IMR-90 (cell line): ENCODE data around the gene PPP1R27. TPM values are rescaled to one million over a fixed set of nuclear protein-coding genes. Genes with fewer than 3 reads are reported as not detected.

Source experiments
- ATAC-seq: fragments of 200-7000 bp; cut with Tn5 transposase; 2 replicates; pipeline ENCODE4 v1.9.1; 2020; ENCODE audit warnings: low read depth, mild to moderate bottlenecking, moderate library complexity
- BruUV-seq: library from RNA; stranded (reverse); fragments of 400-500 nt; replicated peaks from 2 replicates; lab custom pipeline; 2021; lab: Mats Ljungman, UMichigan
- CTCF ChIA-PET: fragments of 300-600 bp; formaldehyde crosslinking; extraction: SDS; loops from one replicate; lab custom pipeline; 2021; ENCODE audit warnings: antibody characterized with exemption; lab: Yijun Ruan, JAX
- POLR2A ChIA-PET: fragments of 300-600 bp; sonication (Branson Sonifier 250); formaldehyde crosslinking; loops from one replicate; lab custom pipeline; 2022; ENCODE audit warnings: antibody characterized with exemption; ENCODE audit not compliant: unreplicated experiment; lab: Charles Lee
- DNase-seq: peaks from one replicate; pipeline ENCODE4 v3.0.0; 2013
- H2AFZ ChIP-seq: replicated peaks from 2 replicates; pipeline ENCODE3; 2013; ENCODE audit warnings: low read length, mild to moderate bottlenecking; ENCODE audit not compliant: poor library complexity
- H2AK5ac ChIP-seq: 2 replicates; pipeline ENCODE4 v1.6.1; 2013; ENCODE audit warnings: low read depth, low read length, inconsistent platforms
- H2AK9ac ChIP-seq: replicated peaks from 2 replicates; pipeline ENCODE3; 2013; ENCODE audit warnings: mild to moderate bottlenecking, low read depth, low read length, moderate library complexity; ENCODE audit not compliant: poor library complexity
- H2BK120ac ChIP-seq: 2 replicates; pipeline ENCODE4 v1.6.1; 2013; ENCODE audit warnings: low read depth, low read length, inconsistent platforms
- H2BK15ac ChIP-seq: 3 replicates; pipeline ENCODE4 v1.6.1; 2013; ENCODE audit warnings: low read depth, low read length, inconsistent platforms
- H2BK20ac ChIP-seq: 2 replicates; pipeline ENCODE4 v1.6.1; 2013; ENCODE audit warnings: low read depth, mild to moderate bottlenecking, inconsistent platforms, low read length, moderate library complexity
- H2BK5ac ChIP-seq: 2 replicates; pipeline ENCODE4 v1.6.1; 2013; ENCODE audit warnings: mild to moderate bottlenecking, low read depth, low read length, inconsistent platforms; ENCODE audit not compliant: poor library complexity, severe bottlenecking
- H3K14ac ChIP-seq: replicated peaks from 2 replicates; pipeline ENCODE4 v1.6.1; 2013; ENCODE audit warnings: low read depth, low read length, inconsistent platforms
- H3K18ac ChIP-seq: 2 replicates; pipeline ENCODE4 v1.6.1; 2013; ENCODE audit warnings: low read depth, low read length, control low read depth
- H3K23ac ChIP-seq: 2 replicates; pipeline ENCODE4 v1.6.1; 2013; ENCODE audit warnings: low read depth, low read length, inconsistent platforms
- H3K27ac ChIP-seq: 2 replicates; pipeline ENCODE4 v1.5.1; 2013; ENCODE audit warnings: mild to moderate bottlenecking, control low read depth, low read length; ENCODE audit not compliant: insufficient read depth
- H3K27me3 ChIP-seq: 2 replicates; pipeline ENCODE4 v1.6.1; 2013; ENCODE audit warnings: low read length; ENCODE audit not compliant: control insufficient read depth, insufficient read depth
- H3K36me3 ChIP-seq: 2 replicates; pipeline ENCODE4 v1.6.1; 2013; ENCODE audit warnings: low read length, mixed read lengths; ENCODE audit not compliant: control insufficient read depth, insufficient read depth
- H3K4ac ChIP-seq: 2 replicates; pipeline ENCODE4 v1.6.1; 2013; ENCODE audit warnings: low read depth, low read length, inconsistent platforms
- H3K4me1 ChIP-seq: 2 replicates; pipeline ENCODE4 v1.6.1; 2013; ENCODE audit warnings: low read length, mixed read lengths; ENCODE audit not compliant: control insufficient read depth, insufficient read depth
- H3K4me2 ChIP-seq: 2 replicates; pipeline ENCODE4 v1.6.1; 2013; ENCODE audit warnings: low read depth, mild to moderate bottlenecking, control low read depth, low read length, moderate library complexity
- H3K4me3 ChIP-seq: 2 replicates; pipeline ENCODE4 v1.5.1; 2013; ENCODE audit warnings: low read depth, mild to moderate bottlenecking, control low read depth, low read length, moderate library complexity; ENCODE audit not compliant: insufficient read depth
- H3K56ac ChIP-seq: 2 replicates; pipeline ENCODE4 v1.6.1; 2013; ENCODE audit warnings: low read length, inconsistent platforms; ENCODE audit not compliant: insufficient read depth; ENCODE audit errors: extremely low read depth
- H3K79me1 ChIP-seq, 2 experiments: 2 replicates each; pipeline ENCODE4 v1.6.1; 2013; ENCODE audit warnings: low read length in 2 of 2, inconsistent platforms in 1 of 2, low read depth in 1 of 2
- H3K9ac ChIP-seq: 2 replicates; pipeline ENCODE4 v1.6.1; 2013; ENCODE audit warnings: low read depth, low read length, control low read depth
- H3K9me1 ChIP-seq: 2 replicates; pipeline ENCODE4 v1.6.1; 2013; ENCODE audit warnings: low read length, inconsistent platforms; ENCODE audit not compliant: insufficient read depth
- H3K9me3 ChIP-seq: 2 replicates; pipeline ENCODE4 v1.6.1; 2013; ENCODE audit warnings: low read length; ENCODE audit not compliant: control insufficient read depth, insufficient read depth
- H4K20me1 ChIP-seq: 2 replicates; pipeline ENCODE4 v1.6.1; 2013; ENCODE audit warnings: low read length, inconsistent platforms; ENCODE audit not compliant: insufficient read depth
- H4K5ac ChIP-seq: 2 replicates; pipeline ENCODE4 v1.6.1; 2013; ENCODE audit warnings: mild to moderate bottlenecking, low read depth, low read length, control low read depth
- H4K8ac ChIP-seq, 2 experiments: 2 replicates each; pipeline ENCODE4 v1.6.1; 2013; ENCODE audit warnings: low read depth in 2 of 2, low read length in 2 of 2, control low read depth in 1 of 2, inconsistent platforms in 1 of 2
- H4K91ac ChIP-seq: 2 replicates; pipeline ENCODE4 v1.6.1; 2013; ENCODE audit warnings: low read depth, low read length, inconsistent platforms; ENCODE audit not compliant: insufficient read depth
- BHLHE40 ChIP-seq: fragments of 150-350 bp; IDR thresholded peaks from 2 replicates; pipeline ENCODE4 v1.6.1; 2016; ENCODE audit warnings: mild to moderate bottlenecking, low read depth, low read length
- CEBPB ChIP-seq: IDR thresholded peaks from 2 replicates; pipeline ENCODE4 v1.6.1; 2012; ENCODE audit warnings: low read depth, low read length, improper control_type of control experiment
- CHD1 ChIP-seq: IDR thresholded peaks from 2 replicates; pipeline ENCODE4 v1.6.1; 2012; ENCODE audit warnings: low read depth, low read length, improper control_type of control experiment
- FOS ChIP-seq: fragments of 150-350 bp; IDR thresholded peaks from 2 replicates; pipeline ENCODE4 v1.6.1; 2016; ENCODE audit warnings: low read depth, low read length
- MAFK ChIP-seq: IDR thresholded peaks from 2 replicates; pipeline ENCODE4 v1.6.1; 2012; ENCODE audit warnings: low read depth, low read length, improper control_type of control experiment
- MAZ ChIP-seq: IDR thresholded peaks from 2 replicates; pipeline ENCODE4 v1.6.1; 2012; ENCODE audit warnings: low read depth, mild to moderate bottlenecking, low read length, improper control_type of control experiment, moderate library complexity, borderline replicate concordance
- MXI1 ChIP-seq: IDR thresholded peaks from 2 replicates; pipeline ENCODE4 v1.6.1; 2012; ENCODE audit warnings: low read depth, mild to moderate bottlenecking, low read length, moderate library complexity, borderline replicate concordance
- NFE2L2 ChIP-seq: fragments of 150-350 bp; IDR thresholded peaks from 2 replicates; pipeline ENCODE4 v1.6.1; 2016; ENCODE audit warnings: low read depth, mild to moderate bottlenecking, low read length
- POLR2A ChIP-seq: IDR thresholded peaks from 2 replicates; pipeline ENCODE4 v1.6.1; 2012; ENCODE audit warnings: mild to moderate bottlenecking, low read depth, low read length
- RAD21 ChIP-seq: IDR thresholded peaks from 2 replicates; pipeline ENCODE4 v1.6.1; 2012; ENCODE audit warnings: low read length, improper control_type of control experiment
- RCOR1 ChIP-seq: IDR thresholded peaks from 2 replicates; pipeline ENCODE4 v1.6.1; 2012; ENCODE audit warnings: mild to moderate bottlenecking, low read length, improper control_type of control experiment; ENCODE audit not compliant: insufficient replicate concordance
- RFX5 ChIP-seq: IDR thresholded peaks from 2 replicates; pipeline ENCODE4 v1.8.0; 2012; ENCODE audit warnings: low read depth, mild to moderate bottlenecking, low read length, moderate library complexity
- SMC3 ChIP-seq: fragments of 150-350 bp; IDR thresholded peaks from 2 replicates; pipeline ENCODE4 v1.6.1; 2016; ENCODE audit warnings: low read depth, mild to moderate bottlenecking, antibody characterized with exemption, low read length, moderate library complexity
- WGBS, 2 experiments: methylation state at CpG; one replicate each; pipeline versions ENCODE4 v1.1.5 to v1.1.7; 2013; ENCODE audit warnings: missing lambda C conversion rate in 2 of 2; ENCODE audit not compliant: insufficient read length in 1 of 2; ENCODE audit errors: extremely low coverage in 2 of 2; 5-methylcytosine and 5-hydroxymethylcytosine counted together
- dilution Hi-C: fragments of 300-500 bp; cut with HindIII; formaldehyde crosslinking; loops from one replicate; pipeline ENCODE4 v1.14.3; 2018; ENCODE audit warnings: low sequenced_read_pairs; ENCODE audit not compliant: unreplicated experiment
- in situ Hi-C: fragments of 300-500 bp; cut with MboI; formaldehyde crosslinking; loops from 3 replicates; pipeline ENCODE4 v1.14.3; 2019; ENCODE audit warnings: low sequenced_read_pairs, inconsistent platforms, mixed read lengths
- intact Hi-C: fragments of 100-400 bp; cut with micrococcal nuclease; formaldehyde crosslinking; loops from 2 replicates; pipeline ENCODE4 v1.10.0; 2022
- polyA plus RNA-seq, 3 experiments: library from polyadenylated mRNA; depleted of rRNA; stranded (reverse); fragments of >200 nt; gene quantifications; 2 replicates each; pipeline ENCODE4 v1.2.3, GENCODE V29; 2012; ENCODE audit warnings: low replicate concordance in 1 of 3
- total RNA-seq: library from RNA; depleted of rRNA; stranded (reverse); fragments of >200 nt; gene quantifications from 2 replicates; pipeline ENCODE4 v1.2.3, GENCODE V29; 2012
- TF ChIP-seq, protein P1 (sequence below): fragments of 150-350 bp; IDR thresholded peaks from 2 replicates; pipeline ENCODE4 v1.6.1; 2016; ENCODE audit warnings: low read depth, mild to moderate bottlenecking, low read length, moderate library complexity, borderline replicate concordance
- TF ChIP-seq, protein P2 (sequence below): fragments of 150-350 bp; IDR thresholded peaks from 2 replicates; pipeline ENCODE4 v1.6.1; 2017; ENCODE audit warnings: mild to moderate bottlenecking, antibody characterized with exemption, low read length, low read depth

Gene PPP1R27
- total and polyA plus RNA-seq, 2 of the 4 experiments (the other 2 are of a cell fraction), result 0.21 TPM; not detected in 1

DNA sequence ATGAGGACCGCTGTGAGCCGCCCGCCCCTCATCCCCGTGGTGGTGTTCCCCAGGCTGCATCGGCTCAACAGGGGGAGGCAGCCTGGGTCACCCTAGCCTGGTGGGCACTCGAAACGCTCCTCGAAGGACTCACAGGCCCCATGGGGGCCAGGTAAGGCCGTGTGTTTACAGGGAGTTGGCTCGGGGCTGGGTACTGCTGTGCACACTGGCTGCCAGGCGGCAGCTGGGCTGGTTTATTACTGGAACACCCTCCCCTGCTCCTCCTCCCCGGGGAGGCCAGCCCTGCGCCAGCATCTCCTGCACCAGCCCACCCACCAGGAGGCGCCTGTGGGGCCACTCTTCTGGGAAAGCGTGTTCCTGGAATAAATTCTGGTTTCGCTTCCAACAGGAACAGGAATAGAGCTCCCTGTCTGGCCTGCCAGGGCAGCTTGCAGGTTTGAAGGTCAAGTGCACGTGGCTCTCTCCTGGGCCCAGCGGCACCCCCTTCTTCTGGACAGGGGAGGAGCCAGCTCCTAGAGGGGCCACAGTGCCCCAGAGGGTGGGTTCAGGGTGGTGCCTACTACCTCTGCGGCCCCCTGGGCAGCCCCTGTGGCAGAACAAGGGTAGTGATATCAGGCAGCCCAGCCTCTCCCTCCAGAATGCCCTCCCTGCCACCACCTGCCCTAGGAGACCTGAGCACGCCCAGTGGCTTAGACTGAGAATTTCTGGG, 13.1 kb downstream of the PPP1R27 start:
- Histone ChIP-seq H2AK5ac (no peak overlapping the region), H3K27ac (no peak overlapping the region), H3K56ac (no peak overlapping the region), H3K36me3 (peaks cover 14% of the 10 kb centered on the region), H3K9me1 (peaks cover 11% of the 10 kb centered on the region), H2BK15ac (no peak overlapping the region), H3K27me3 (0 out of 2 replicates have a peak, but pooled peaks cover 2% of the 10 kb centered on the region), H2BK120ac (no peak overlapping the region), H3K9ac (no peak overlapping the region), H4K5ac (no peak overlapping the region), H2AK9ac (peak overlapping the region; percentile 39), H4K20me1 (peaks cover 31% of the 10 kb centered on the region), H3K9me3 (no peaks in the 10 kb centered on the region), H3K23ac (no peak overlapping the region), H3K4me1 (peaks cover 4% of the 10 kb centered on the region; the same call in 1 of the 2 replicates), H3K79me1 (peaks cover 4 to 18% of the 10 kb centered on the region in 2 experiments; a peak in 3 of 4 replicates), H4K91ac (no peak overlapping the region), H4K8ac (no peak overlapping the region), H3K4me3 (no peak overlapping the region), H2BK5ac (no peak overlapping the region), H3K4me2 (no peak overlapping the region), H3K18ac (no peak overlapping the region), H3K14ac (no peak overlapping the region), H3K4ac (no peak overlapping the region), H2BK20ac (no peak overlapping the region), H2AFZ (no peak overlapping the region)
- in situ Hi-C loops (no loop called here), dilution Hi-C loops (no loop called here), intact Hi-C loops (no loop called here)
- BruUV-seq, result no TSS peak
- ATAC-seq (peak; percentile 62), DNase-seq (peak; percentile 29)
- ChIA-PET POLR2A (interaction anchor here (0.6 kb wide), 1 partner anchor 285 kb away, joined by 10 read pairs; no protein-coding TSS in a partner anchor), CTCF (interaction anchor here (0.6 kb wide), 1 partner anchor 34 kb away, joined by 3 read pairs; no protein-coding TSS in a partner anchor)
- 77% methylated on average over 6 of the region's 20 CpGs; no CpG with 5 or more reads in 1 of the 2 experiments for WGBS, 2 experiments
- peak; percentile 67 for TF ChIP-seq MAZ
- TF ChIP-seq, protein P1, sequence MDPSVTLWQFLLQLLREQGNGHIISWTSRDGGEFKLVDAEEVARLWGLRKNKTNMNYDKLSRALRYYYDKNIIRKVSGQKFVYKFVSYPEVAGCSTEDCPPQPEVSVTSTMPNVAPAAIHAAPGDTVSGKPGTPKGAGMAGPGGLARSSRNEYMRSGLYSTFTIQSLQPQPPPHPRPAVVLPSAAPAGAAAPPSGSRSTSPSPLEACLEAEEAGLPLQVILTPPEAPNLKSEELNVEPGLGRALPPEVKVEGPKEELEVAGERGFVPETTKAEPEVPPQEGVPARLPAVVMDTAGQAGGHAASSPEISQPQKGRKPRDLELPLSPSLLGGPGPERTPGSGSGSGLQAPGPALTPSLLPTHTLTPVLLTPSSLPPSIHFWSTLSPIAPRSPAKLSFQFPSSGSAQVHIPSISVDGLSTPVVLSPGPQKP, result no peak
- TF ChIP-seq CEBPB, result no peak
- TF ChIP-seq RAD21, result 0 out of 2 replicates have a peak, but pooled peaks have one; percentile 19
- no peak for TF ChIP-seq POLR2A
- TF ChIP-seq, protein P2, sequence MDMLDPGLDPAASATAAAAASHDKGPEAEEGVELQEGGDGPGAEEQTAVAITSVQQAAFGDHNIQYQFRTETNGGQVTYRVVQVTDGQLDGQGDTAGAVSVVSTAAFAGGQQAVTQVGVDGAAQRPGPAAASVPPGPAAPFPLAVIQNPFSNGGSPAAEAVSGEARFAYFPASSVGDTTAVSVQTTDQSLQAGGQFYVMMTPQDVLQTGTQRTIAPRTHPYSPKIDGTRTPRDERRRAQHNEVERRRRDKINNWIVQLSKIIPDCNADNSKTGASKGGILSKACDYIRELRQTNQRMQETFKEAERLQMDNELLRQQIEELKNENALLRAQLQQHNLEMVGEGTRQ, result no peak
- no peak for TF ChIP-seq FOS
- TF ChIP-seq MXI1, result no peak
- TF ChIP-seq SMC3, result peak; percentile 31; the same call in 1 of the 2 replicates
- TF ChIP-seq BHLHE40, result no peak
- no peak for TF ChIP-seq MAFK
- TF ChIP-seq CHD1, result no peak
- no peak for TF ChIP-seq NFE2L2
- no peak for TF ChIP-seq RCOR1
- TF ChIP-seq RFX5, result no peak
